GM23338 (cell line): ENCODE measurements around the gene PDXDC1.
"Not testable (repeated sequence)": the region's sequence is repeated elsewhere in the genome, so short reads cannot be mapped to it uniquely, and the experiment has no call there.

Source experiments
- CREB1 ChIP-seq: fragments of 250-450 bp; sonication (Bioruptor Pico); IDR thresholded peaks from 2 replicates; pipeline ENCODE4 v1.5.0; 2020; ENCODE audit warnings: low read depth, mild to moderate bottlenecking, moderate library complexity
- CTCF ChIP-seq, 2 experiments: fragments of 200-600 bp in 1 of 2; sonication (generic) in 1 of 2; conservative IDR thresholded peaks; 2 replicates each; pipeline versions ENCODE4 v1.5.1 to v1.6.1; 2016 to 2017; ENCODE audit warnings: antibody characterized with exemption in 2 of 2, low read depth in 2 of 2, mild to moderate bottlenecking in 2 of 2, moderate library complexity in 1 of 2
- EZH2 ChIP-seq: fragments of 200-600 bp; sonication (generic); IDR thresholded peaks from one replicate; pipeline ENCODE4 v1.8.0; 2017; ENCODE audit warnings: antibody characterized with exemption, mild to moderate bottlenecking, low read depth; ENCODE audit not compliant: unreplicated experiment
- EZH2phosphoT487 ChIP-seq: fragments of 200-600 bp; sonication (generic); IDR thresholded peaks from one replicate; pipeline ENCODE4 v1.8.1; 2018; ENCODE audit warnings: antibody characterized with exemption; ENCODE audit not compliant: unreplicated experiment
- POLR2AphosphoS5 ChIP-seq: IDR thresholded peaks from 2 replicates; pipeline ENCODE4 v1.6.1; 2016; ENCODE audit warnings: antibody characterized with exemption, low read depth
- REST ChIP-seq: IDR thresholded peaks from one replicate; pipeline ENCODE4 v1.6.1; 2018; ENCODE audit warnings: antibody characterized with exemption; ENCODE audit not compliant: unreplicated experiment
- ZNF114 ChIP-seq: fragments of 250-450 bp; sonication (Bioruptor Pico); IDR thresholded peaks from 2 replicates; pipeline ENCODE4 v1.5.0; 2020; ENCODE audit warnings: mild to moderate bottlenecking, moderate library complexity

DNA sequence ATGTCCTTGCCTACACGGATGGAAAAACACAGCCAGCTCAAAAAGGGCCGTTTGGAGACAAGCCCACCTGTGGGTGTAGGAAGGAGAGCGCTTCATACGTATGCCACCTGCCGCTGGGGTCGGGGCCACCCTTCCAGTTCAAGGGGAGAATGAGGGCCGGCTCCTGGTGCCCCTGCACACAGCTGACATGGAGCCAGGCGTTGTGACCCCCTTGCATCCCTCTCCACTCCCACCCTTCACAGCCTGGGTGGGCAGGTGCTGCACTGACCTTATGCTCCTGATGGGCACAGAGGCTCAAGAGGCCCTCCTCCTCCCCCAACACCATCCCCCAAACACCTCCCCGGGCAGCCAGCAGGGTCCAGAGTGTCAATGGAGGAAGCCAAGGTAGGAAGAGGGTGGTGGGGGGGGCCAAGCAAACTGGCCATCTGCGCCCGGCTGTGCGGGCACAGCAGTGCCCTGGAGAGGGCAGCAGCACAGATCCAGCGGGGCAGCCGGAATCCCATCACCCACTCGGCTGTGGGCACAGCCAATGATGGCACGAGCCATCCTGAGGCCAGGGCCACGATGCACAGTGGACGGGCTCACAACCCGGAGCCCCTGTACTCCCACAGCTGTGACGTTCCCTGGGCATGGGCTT, 170.1 kb downstream of the PDXDC1 start:
- not testable (repeated sequence) for TF ChIP-seq CTCF (conservative IDR thresholded peaks at IDR 0.05; ENCODE audit: low read depth in 2 of 2); CREB1; EZH2; ZNF114 (CRISPR knock-in tag); POLR2AphosphoS5; REST; EZH2phosphoT487
